ENCODE measurements around the gene FOSL2.

The FOSL2 gene

DNA sequence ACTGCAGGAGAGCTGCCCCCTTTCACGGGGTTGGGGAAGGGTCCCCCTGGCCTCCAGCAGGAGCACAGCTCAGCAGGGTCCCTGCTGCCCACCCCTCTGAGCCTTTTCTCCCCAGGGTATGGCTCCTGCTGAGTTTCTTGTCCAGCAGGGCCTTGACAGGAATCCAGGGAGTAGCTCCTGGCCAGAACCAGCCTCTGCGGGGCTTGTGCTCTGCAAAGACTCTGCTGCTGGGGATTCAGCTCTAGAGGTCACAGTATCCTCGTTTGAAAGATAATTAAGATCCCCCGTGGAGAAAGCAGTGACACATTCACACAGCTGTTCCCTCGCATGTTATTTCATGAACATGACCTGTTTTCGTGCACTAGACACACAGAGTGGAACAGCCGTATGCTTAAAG is 21.2 kb downstream of the FOSL2 start:
- DNase-seq: no peak

DNA sequence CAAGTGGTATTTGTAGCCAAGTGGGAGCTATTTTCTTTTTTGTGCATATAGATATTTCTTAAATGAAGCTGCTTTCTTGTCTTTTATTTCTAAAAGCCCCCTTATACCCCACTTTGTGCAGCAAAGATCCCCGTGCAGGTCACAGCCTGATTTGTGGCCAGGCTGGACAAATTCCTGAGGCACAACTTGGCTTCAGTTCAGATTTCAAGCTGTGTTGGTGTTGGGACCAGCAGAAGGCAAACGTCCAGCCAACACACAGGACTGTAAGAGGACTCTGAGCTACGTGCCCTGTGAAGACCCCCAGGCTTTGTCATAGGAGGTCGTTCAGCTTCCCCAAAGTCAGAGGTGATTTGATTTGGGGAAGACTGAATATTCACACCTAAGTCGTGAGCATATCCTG is 21.9 kb downstream of the FOSL2 start:
- no peak for DNase-seq

DNA sequence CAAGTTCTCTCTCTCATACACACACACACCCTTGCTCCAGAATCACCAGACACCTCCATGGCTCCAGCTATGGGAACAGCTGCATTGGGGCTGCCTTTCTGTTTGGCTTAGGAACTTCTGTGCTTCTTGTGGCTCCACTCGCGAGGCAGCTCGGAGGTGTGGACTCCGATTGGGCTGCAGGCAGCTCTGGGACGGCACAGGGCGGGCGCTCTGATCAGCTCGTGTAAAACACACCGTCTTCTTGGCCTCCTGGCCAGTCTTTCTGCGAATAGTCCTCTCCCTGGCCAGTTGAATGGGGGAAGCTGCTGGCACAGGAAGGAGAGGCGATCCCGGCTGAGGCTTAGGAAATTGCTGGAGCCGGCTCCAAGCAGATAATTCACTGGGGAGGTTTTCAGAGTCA is 22.4 kb downstream of the FOSL2 start:
- no peak for DNase-seq

DNA sequence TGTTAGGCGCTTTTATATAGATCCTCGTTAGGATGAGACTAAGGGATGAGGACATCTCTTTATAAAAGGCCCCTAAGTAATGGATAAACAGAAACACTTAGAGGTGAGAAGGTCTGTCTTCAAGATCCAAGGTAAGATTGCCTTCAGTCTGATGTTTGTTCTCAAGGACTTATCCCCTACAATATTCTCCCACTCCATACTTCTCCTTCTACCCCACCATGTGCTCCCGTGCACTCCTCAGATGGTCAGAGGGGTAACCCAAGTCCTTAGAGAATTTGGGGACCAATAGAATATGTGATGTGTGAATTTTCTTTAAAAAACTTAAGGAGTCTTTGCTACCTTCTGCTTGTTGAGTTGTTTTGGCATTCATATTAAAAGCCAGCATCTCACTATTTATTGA is 23.1 kb downstream of the FOSL2 start:
- no peak for DNase-seq

DNA sequence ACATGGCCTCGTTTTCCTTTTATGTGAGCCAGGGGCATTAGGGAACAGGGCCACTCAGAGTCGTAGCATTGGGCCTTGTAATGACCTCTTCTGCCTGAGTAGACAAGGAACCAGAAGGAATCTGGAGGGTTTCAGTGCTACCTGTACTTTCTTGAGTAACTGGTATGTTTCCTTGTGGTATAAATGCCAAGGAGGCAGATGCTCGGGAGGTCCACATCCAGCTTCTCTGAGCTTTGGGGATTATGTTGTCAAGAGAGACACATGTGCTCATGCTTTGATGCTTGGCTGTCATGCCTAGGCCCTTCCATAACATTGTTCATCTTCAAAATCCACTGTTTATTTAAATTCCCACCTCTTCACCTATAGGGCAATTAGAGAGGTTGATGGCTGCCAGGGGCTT is 26.3 kb downstream of the FOSL2 start:
- no peak for DNase-seq

DNA sequence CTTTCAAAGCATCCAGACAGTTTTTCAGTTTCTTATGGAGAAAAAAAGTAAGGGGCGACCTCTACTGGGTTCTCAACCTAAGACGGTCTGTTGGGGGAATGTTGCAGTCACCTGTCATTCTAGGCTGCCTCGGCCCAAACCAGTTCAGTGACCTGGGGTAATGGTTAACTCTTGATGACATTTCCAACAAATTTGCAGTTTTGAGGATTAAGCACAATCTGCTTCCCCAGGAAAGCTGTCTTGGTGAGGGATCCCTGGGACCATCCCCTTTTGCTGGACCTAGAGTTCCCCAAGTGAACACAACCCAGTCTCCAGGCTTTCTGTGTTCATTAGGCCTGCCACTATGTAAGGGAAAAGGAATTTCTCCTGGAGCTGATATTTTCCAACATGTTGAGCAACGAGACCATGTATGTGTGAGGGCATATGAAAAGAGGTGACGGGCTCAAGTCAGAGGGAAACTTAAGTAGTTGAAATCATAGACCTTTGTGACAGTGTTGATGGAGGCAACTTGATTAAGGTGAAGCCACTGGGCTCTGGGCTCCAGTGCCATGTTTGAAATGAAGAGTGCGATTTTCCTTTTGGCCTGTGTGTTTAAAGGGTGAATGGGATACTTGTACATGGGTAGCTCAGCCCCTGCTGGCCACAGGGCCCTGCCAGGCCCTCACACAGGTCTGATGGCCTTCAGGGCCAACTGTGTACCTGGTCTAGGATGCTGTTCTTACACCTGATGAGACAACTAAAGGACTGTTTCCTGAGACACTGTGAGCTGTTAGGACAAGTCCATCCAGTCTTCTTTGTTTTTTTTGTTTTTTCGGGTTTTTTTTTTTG is 27.0 kb downstream of the FOSL2 start:
- no peak for DNase-seq

DNA sequence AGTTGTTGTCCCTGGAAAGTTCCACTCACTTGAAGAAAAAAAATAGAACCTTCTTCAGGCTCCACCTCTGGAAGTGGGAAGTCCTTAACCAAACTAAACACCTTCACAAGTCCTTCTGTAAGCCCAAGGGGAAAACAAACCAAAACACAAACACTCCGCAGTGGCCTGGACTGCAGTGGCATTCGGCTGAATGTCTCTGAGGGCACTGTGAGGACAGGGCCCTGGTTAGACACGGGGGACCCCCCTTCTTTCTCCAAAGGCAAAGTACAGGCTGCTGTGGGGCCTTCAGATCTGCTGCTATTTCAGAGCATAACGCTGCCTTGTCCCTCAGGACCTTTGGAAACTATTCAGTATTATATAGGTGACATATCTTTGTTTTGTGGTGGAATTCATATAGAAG is 28.1 kb downstream of the FOSL2 start:
- DNase-seq: no peak

DNA sequence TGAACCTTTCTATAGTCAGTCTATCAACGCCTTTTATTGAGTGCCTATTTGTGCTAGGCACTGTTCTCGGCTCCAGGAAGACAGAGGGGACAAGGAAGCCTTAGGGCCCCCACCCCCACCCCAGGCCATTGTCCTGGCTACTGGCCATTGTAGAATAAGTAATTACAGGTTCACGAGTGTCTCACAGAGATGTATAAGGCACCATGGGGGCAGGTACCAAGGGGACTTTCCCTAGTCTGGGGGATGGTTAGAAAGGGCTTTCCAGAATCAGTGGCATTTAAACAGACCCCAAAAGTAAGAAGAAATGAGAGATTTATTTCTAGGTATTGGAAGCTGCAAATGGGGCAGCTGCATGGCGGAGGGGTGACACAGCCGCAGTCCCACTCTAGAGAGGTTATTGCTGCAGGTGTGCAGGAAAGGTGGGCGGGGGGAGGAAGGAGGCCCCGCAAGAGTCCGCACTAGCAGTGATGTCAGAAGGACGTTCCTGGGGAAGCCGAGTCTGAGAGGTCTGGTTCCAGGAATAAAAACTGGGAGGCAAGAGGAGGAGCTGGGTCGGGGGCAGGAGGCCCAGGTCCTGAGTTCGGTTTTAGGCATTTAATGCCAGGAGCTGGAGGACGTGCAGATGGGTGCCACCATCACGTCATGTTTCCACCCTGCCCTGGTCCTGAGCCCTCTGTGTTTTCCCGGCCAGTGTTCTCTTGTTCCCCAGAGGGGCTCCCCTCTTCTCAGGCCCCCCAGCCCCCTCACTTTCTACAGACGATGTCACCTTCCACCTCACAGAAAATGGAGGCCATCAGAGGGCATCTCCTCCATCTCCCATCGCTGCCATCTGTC is 30.5 kb downstream of the FOSL2 start:
- DNase-seq: no peak

DNA sequence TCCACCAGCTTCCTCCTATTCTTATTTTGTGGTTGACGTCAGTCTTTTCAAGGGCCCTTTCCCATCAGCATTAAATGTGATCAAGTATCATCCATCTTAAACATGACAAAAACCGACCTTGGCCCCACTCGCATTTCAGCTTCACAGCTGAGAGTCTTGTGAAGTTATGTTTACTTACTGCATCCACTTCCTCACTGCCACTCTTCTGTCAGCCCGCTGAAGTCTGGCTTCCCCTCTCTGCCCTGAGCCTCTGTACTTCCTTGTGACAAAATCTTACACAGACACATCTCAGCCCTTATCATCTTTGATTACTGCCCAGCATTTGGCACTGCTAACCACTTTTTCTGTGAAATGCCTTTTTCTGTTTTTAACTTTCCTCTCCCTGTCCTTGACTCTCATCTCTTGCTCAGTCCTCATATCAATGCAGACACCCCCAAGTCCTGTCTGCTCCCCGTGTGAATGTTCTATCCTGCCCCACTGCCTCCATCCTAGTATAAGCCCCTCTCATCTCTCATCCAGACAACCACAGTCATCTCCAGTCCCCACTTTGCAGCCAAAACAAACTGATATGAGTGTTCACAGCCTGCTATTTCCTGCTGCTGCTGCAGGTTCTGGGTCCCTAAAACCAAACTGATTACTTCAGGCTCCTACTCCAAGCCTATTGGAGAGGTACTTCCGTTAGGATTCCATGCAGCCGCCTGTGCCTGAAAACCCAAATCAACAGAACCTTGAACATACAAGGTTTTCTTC is 31.4 kb downstream of the FOSL2 start:
- no peak for DNase-seq

DNA sequence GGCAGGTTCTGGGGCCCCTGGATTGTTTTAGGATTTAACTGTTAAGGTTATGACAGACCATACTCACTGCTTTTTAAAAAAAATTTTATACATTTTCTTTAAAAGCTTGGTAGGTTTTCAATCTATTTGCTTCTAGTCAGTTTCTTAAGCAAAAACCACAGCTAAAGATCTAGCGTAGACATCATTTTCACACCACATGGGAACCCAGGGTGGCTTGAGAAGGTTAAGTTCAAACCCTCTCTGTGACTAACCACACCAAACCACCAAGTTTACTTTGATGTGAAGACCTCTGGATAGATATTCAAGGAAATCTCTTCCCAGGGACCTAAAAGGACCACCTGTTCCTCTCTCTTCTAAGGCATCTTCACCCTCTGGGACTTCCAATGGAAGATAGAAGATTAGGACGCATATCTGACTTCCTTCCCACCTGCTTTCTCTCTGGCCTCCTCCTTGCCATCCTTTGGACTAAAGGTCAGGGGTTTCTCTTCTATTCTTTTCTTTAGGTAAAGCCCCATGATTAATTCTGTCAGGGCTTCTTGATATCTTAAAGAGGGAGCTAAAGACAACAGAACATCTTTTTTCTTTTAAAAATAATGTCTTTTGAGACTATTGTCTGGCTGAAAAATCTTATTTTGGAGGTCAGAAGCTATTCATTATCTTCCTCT is 32.3 kb downstream of the FOSL2 start:
- no peak for DNase-seq

DNA sequence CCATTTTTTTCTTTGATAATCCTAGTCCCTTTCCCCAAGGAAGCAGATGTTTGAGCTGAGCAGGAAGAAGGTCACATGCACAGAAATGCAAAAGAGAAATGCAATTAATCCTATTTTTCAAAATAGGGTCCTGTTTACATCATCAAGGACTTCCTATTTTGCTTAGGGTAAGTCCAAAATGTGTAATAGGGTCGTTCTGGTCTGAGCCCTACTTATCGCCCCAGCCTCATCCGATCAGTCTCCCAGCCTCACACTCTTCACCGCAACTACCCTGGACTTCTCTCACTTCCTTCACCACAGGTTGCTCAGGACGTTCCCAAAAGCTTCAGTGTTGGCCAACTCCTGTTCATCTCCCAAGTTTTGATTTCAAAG is 32.8 kb downstream of the FOSL2 start:
- no peak for DNase-seq

DNA sequence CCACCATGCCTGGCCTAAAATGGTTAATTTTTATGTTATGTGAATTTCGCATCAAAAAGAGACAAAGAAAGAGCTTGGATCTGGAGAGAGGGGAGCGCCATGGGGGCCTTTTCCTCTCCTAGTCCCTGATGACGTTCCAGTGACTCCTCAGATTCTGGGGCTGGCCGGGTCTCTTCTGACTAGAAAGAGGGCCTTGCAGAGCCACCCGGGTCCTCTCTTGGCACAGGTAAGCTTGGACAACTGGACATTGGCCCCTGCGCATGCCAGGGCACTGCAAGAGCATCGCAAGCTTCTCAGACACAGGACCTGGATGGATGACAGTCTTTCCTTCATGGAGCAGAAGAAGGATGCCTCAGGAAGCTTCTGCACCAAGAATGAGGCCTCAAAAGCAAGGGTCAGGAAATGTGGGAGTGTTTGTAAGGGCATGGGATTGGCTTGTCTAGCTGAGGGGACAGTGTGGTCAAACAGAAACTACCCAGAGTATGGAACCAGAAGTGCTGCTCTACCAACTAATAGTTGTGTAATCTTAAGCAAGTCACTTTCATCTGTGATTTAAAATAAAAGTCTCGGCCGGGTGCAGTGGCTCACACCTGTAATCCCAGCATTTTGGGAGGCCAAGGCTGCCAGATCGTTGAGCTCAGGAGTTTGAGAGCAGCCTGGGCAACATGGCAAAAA is 35.2 kb downstream of the FOSL2 start:
- no peak for DNase-seq

DNA sequence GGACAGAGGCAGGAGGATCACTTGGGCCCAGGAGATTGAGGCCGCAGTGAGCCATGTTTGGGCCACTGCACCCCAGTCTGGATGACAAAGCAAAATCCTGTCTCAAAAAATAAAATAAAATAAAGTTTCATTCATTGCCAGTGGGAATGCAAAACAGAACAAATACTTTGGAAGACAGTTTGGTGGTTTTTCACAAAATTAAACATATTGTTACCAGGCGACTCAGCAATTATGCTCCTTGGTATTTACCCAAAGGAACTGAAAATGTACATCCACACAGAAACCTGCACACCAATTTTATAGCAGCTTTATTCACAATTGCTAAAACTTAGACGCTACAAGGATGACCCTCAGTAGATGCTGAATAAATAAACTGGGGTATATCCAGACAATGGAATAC is 35.8 kb downstream of the FOSL2 start:
- DNase-seq: no peak

DNA sequence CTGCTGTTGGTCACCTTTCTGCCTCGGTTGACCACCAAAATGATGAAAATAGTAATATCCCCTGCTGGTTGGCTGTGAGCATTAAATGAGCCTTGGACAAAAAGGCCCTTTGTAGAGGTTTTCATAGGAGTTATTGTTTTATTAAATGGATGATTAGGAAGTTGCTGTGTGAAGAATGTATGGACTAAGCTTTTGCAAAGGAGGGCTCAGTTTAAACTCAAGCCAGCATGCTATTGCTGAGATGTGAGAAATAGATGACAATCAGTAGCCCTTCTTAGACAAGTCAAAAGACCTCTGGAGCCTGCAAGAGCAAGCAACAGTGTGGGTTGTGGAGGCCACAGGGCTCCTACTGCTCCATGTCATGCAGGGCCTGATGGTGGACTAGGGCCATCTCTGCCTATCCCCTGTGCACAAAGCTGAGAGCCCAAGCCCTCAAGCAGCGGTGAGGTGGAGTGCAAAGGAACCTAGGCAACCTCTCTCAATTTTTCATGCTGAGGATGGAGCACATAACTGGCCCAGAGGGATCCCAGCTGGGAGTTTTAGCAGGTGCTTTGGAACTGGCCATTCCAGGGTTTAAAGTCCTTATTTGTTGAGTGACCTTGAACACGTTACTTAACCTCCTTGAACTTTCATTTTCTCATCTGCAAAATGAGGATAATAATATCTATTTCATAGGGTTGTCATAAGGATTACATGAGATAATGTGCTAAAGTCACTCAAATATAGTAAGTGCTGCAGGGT is 37.1 kb downstream of the FOSL2 start:
- no peak for DNase-seq

DNA sequence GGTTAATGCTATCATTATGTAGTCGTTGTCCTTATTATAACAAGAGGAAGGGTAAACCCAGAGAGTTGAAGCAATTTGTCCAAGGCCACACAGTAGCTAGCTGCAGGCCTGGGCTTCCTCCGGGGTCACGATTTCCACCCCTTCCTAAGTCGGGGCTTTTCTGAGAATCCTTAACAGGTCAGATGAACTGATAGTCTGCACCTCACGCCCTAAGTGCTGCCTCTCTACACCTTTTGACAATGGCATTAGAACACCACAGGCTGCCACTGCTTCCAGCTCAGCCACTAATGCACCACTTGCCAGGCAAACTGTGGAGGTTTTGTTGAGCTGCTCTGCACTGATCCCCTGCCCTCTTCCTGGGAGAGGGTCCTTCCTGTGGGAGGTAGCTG is 37.7 kb downstream of the FOSL2 start:
- DNase-seq: no peak

DNA sequence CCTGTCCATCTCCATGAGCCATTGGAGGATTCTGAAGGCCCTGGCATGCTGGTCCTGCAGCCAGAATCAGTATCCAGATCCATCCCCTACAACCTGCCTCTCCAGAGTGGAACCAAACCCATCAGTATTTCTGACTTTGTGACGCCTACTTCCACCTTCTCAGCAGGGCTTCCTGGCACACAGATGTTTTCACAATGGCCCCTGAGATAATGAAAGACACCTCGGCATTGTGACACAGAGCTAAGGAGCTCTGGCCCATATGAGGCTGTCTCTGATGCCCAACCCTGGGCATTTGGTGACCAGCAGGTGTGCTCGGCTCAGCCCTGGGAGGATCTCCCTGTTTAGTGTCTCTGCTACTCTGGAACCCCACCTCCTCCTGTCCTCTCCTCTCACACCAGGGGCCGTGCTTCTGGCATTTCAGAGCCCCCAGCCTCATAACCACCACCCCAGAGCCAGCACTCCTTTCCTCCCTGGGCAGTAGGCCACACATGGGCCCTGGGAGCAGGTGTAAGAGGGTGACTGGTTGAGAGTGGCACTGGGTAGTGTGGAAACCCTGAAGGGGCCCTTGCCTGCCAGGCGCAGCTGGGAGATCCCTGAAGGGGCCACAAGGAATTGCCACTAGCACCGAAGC is 38.2 kb downstream of the FOSL2 start:
- DNase-seq: no peak

DNA sequence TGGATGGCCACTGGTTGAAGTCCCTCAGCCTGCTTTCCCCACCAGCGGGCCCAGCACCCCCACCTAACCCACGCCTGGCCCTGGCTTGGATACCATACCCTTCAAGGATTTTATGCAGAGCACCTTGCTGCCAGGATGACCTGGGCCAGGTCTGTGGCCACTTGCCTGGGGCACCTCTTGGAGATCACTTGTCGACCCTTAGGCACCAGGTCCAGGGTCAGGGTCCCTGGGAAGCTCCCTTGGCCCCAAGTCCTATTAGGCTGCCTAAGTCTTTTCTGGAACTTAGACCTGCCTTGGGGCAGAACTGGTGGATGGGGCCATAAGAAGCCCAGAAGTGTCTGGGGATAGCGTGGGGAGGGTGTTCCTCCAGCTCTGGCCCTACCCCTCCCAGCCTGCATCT is 39.1 kb downstream of the FOSL2 start:
- DNase-seq: no peak

DNA sequence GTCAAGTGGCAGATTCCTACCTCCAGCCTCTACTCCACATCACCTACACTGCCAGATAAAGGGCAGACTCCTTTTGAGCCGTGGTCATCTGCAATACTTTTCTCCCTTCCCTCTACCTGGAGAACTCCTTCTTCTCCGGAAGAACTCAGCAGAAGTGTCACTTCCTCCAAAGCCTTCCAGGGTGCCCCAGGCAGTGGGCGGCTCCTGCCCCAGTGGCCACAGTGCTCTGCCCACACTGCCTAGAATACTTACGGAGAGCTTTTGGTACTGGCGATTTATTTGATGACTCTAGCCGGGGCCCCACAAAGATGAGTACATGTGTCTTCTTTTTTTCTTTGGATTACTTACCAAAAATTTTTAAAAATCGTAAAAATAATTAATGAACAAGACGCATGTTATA is 39.7 kb downstream of the FOSL2 start:
- DNase-seq: no peak

DNA sequence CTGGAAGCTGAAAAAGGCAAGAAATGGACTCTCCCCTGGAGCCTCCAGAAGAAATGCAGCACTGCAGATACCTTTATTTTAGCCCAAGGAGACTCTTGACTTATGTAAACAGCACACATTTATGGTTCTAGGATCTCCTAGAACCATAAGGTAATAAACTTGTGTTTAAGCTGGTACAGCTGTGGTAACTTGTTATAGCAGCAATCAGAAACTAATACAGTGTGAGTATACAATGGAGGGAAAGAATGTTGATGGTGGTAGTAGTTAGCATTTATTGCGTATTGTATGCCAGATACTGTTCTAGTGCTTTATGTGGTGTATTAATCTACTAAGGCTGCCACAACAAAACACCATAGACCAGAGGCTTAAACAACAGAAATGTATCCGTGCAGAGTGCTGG is 40.6 kb downstream of the FOSL2 start:
- no peak for DNase-seq

DNA sequence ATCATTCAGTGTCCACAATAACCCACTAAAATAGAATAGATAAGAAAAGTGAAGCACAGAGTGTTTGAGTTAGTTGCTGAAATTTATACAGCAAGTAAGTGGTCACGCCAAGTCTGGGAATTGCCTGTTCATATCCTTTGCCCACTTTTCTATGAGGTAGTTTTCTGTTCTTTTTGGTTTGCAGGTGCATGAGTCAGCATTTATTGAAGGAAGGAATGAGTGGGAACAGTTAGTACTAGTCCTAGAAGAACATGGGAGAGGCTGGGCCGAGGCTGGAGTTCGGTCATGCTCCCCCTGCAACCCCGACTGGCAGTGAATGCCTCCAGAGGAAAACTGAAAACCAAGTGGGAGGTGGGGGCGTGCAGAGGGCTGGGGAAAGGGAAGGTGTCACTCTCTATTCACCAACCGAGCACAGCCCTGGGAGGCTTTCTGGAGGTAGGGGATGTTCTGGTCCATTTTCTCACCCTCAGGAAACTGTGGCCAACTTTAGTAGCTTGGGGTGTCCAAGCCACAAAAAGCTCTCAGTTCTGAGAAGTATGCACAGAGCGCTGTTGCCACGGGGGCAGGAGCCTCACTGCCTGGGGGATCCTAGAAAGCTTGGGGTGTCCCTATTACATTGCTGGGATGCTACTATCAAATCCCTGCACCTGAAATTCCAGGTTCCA is 41.4 kb downstream of the FOSL2 start:
- DNase-seq: no peak

DNA sequence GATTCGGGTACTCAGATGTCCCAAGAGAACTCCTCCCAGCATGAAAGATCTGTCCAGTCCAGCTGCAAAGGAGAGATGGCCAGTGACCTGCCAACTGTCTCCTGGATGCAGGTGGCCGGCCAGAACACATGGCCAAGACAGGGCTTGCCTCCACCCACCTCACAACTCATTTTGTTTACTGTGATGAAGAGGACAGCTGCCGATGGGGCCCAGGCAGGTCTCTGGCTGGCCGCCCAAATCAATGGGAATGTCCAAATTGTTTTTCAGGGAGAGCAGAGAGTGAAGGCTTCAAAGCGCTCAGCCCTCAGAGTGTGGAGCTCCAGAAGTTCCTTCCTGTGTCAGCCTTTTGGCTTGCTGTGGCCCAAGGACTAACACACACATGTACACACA is 41.9 kb downstream of the FOSL2 start:
- no peak for DNase-seq

All from activated T-cell treated with anti-CD3 and anti-CD28 coated beads for 4 hours (primary cell).